Measurements from ENCODE around the gene SMIM36. TPM values are rescaled to one million over a fixed set of nuclear protein-coding genes. Genes with fewer than 3 reads are reported as not detected.

The SMIM36 gene
- total and polyA plus RNA-seq, 2 of the 8 experiments (the other 6 are each of a cell fraction or from before 2014, with no cell fraction given): not detected

DNA sequence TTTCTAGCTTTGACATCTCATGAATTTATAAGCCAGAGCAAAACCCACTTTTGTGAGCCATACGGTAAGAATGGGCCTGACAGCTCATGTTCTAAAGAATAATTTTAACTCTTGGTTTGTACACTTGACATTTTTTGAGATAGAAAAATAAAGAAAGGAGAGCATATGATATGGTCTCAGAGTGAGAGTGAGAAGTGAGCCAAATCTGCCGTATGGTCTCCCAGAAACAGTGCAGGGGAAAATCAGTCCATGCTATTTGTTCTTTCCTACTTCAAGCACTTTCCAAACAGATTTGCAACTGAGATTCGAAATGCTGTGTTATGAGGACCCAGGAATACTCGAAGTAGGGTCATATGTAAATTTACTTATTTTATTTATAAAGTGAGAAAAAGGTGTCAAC lies 20.9 kb downstream of the SMIM36 start:
- H3K18ac ChIP-seq (ENCODE audit: extremely low read depth, low read length): no peak overlapping the region
- H4K8ac ChIP-seq (ENCODE audit: extremely low read depth, insufficient read depth, low read length): no peak overlapping the region
- no peak overlapping the region for H2AFZ ChIP-seq (ENCODE audit: low read length)
- H3K27ac ChIP-seq (ENCODE audit: low read depth, low read length): no peak overlapping the region
- no peaks in the 10 kb centered on the region for H3K79me2 ChIP-seq (ENCODE audit: control insufficient read depth in 1 of 2, insufficient read depth in 2 of 2, low read length in 2 of 2)
- no peaks in the 10 kb centered on the region for H3K36me3 ChIP-seq (ENCODE audit: control insufficient read depth in 2 of 4, insufficient read depth in 4 of 4, low read length in 3 of 4)
- no peak overlapping the region for H2AK5ac ChIP-seq (ENCODE audit: low read depth, low read length)
- no peak overlapping the region for H3K4me2 ChIP-seq (ENCODE audit: insufficient read depth in 1 of 2, low read depth in 2 of 2, low read length in 2 of 2)
- H2BK120ac ChIP-seq (replicated peaks; ENCODE audit: low read depth, low read length): no peak overlapping the region
- TF ChIP-seq ASH2L (IDR thresholded peaks at IDR 0.05; ENCODE audit: low read length): no peak
- TF ChIP-seq RBBP5 (IDR thresholded peaks at IDR 0.05; ENCODE audit: borderline replicate concordance, low read depth, low read length): no peak
- TF ChIP-seq CHD2 (IDR thresholded peaks at IDR 0.05; ENCODE audit: low read length): no peak
- TF ChIP-seq TAF7 (optimal IDR thresholded peaks at IDR 0.05; ENCODE audit: borderline replicate concordance, low read depth, low read length): no peak
- no peak for TF ChIP-seq POLR2AphosphoS5 (IDR thresholded peaks at IDR 0.05; ENCODE audit: low read depth, low read length)
- no peak for TF ChIP-seq CREB1 (IDR thresholded peaks at IDR 0.05)
- TF ChIP-seq SAP30 (IDR thresholded peaks at IDR 0.05; ENCODE audit: insufficient read depth, insufficient replicate concordance, low read length): no peak
- no peaks in the 10 kb centered on the region for H3K79me1 ChIP-seq (ENCODE audit: low read depth, low read length)
- no peaks in the 10 kb centered on the region for H3K23me2 ChIP-seq (ENCODE audit: low read depth, low read length)
- FAIRE-seq (no peak), DNase-seq (ENCODE audit: low read depth in 1 of 2, low spot score in 2 of 2) (no peak)
- no peak overlapping the region for H3K4ac ChIP-seq (replicated peaks; ENCODE audit: insufficient read length, low read depth, low read length)
- H4K5ac ChIP-seq (ENCODE audit: insufficient read length, low read depth, low read length): no peak overlapping the region
- no peak overlapping the region for H3K23ac ChIP-seq (ENCODE audit: insufficient read length)
- H3K4me1 ChIP-seq (replicated peaks in 1 of 4; ENCODE audit: control insufficient read depth in 3 of 4, insufficient read depth in 4 of 4, low read length in 3 of 4): peaks cover 0 to 8% (median 0%) of the 10 kb centered on the region in 4 experiments; a peak in 2 of 7 replicates
- H3K9me3 ChIP-seq (ENCODE audit: insufficient read depth in 2 of 2, low read depth in 1 of 2, low read length in 1 of 2): no peaks in the 10 kb centered on the region
- no peak overlapping the region for H2BK12ac ChIP-seq (ENCODE audit: low read depth, low read length)
- no peak overlapping the region for H3K9ac ChIP-seq (replicated peaks in 1 of 4; ENCODE audit: extremely low read depth in 1 of 4, low read depth in 3 of 4, low read length in 3 of 4)
- no peak overlapping the region for H3K56ac ChIP-seq (replicated peaks; ENCODE audit: insufficient read length, low read depth, low read length)
- WGBS, 2 experiments (ENCODE audit: extremely low coverage in 1 of 2, insufficient coverage in 1 of 2, insufficient read length in 1 of 2, insufficient replicate concordance in 2 of 2, low coverage in 1 of 2, low lambda C conversion rate in 2 of 2, missing lambda C conversion rate in 1 of 2): 85% methylated on average over 4 of the region's 4 CpGs; no CpG with 5 or more reads in 1 of the 2 experiments
- no peak overlapping the region for H2BK15ac ChIP-seq (ENCODE audit: low read length)
- POLR2A ChIA-PET (ENCODE audit: partially characterized antibody): no interaction called here
- H2BK5ac ChIP-seq (ENCODE audit: low read depth, low read length): no peak overlapping the region
- no peaks in the 10 kb centered on the region for H4K20me1 ChIP-seq (replicated peaks in 1 of 2; ENCODE audit: control insufficient read depth in 1 of 2, insufficient read depth in 2 of 2, low read length in 2 of 2)
- H3K4me3 ChIP-seq (ENCODE audit: extremely low read depth in 1 of 4, insufficient read depth in 2 of 4, low read depth in 3 of 4, low read length in 4 of 4): no peak overlapping the region
- H2BK20ac ChIP-seq (ENCODE audit: low read length): no peak overlapping the region
- H3K14ac ChIP-seq (ENCODE audit: insufficient read length): no peak overlapping the region
- no peak overlapping the region for H4K91ac ChIP-seq (replicated peaks; ENCODE audit: insufficient read length, low read length)
- CTCF ChIA-PET (ENCODE audit: partially characterized antibody): no interaction called here
- H3K27me3 ChIP-seq (replicated peaks in 1 of 4; ENCODE audit: control insufficient read depth in 3 of 4, extremely low read depth in 1 of 4, insufficient read depth in 3 of 4, low read length in 3 of 4): no peaks in the 10 kb centered on the region

All from H1 (cell line).